Fibroblast of skin of abdomen (primary cell): ENCODE results near the gene STXBP2.
"Not testable (repeated sequence)": the region's sequence is repeated elsewhere in the genome, so short reads cannot be mapped to it uniquely, and the experiment has no call there.

Experiments
- DNase-seq: peaks from one replicate; pipeline ENCODE4 v3.0.0-alpha.2; 2013

STXBP2 gene

DNA sequence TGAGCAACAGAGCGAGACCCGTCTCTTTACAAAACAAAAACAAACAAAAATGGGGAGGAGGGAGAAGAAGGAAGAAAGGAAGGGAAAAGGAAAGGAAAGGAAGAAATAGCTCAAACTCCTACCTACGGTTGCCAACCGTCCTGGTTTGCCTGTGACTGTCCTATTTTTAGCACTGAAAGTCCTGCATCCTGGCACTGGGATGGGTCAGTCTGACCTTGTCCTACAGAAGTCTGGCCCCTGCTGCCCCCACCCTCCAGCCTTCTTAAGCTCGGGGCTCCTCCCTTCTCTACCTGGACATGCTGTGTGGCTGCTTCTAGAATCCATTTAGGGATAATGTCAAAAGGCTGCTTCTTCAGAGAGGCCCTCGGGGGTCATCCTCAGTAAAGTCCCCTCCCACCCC, 1.2 kb upstream of the STXBP2 start:
- DNase-seq = no peak

DNA sequence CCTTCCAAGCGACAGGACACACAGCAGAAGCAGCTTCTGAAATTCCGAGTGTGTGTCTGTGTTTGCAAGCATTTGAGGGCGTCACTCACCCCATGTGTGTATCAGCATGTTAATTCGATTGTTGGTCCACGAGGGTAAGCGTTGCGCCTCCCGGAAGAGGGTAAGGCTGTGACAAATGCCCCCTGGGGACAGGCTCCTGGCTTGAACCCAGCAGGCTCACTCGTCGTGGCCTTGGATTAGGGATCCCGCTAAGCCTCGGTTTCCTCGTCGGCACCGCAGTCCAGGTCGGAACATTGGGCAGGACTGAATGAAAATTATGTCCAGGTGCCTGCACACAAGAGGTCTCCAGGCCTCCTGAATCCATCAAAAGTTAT, 606 bp upstream of the STXBP2 start:
- no peak for DNase-seq

DNA sequence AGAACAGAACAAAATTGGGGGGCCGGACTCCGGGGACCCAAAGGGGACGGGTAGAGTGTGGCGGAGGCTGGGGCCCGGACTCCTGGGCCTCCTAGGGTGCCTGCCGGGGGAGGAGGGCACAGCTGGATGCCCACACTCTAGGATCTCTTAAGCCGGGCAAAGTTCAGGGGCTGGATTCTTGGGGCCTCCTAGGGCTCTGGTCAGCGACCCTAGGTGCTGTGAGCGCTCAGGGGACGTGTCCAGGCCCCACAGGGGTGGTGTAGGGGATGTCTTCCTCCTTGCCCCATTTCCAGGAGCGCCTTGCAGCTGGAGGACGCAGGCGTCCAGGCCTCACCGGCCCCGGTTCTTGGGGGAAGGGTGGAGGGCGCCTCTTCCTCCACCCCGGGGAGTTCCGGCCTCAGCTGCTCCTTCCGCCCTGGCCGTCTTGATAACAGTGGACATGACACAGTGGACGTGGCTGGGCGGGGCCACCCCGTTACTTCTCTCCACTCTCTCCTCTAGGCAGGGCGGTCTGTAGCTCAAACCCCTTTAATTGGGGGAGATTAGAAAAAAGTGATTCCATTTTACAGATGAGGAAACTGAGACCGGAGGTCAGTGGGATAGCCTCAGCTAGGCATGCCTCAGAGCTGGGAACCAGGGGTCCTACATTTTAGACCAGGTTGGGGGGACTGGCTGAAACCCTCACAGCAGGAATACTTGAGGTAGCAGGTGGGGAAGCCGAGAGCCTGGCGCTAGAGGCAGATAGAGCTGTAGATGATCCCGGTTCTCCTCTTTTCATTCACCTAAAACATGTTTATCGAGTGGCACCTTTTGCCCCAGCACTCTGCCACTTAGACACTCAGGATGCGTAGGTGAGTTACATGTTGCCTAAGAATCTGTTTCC, 705 bp downstream of the STXBP2 start:
- DNase-seq = no peak

DNA sequence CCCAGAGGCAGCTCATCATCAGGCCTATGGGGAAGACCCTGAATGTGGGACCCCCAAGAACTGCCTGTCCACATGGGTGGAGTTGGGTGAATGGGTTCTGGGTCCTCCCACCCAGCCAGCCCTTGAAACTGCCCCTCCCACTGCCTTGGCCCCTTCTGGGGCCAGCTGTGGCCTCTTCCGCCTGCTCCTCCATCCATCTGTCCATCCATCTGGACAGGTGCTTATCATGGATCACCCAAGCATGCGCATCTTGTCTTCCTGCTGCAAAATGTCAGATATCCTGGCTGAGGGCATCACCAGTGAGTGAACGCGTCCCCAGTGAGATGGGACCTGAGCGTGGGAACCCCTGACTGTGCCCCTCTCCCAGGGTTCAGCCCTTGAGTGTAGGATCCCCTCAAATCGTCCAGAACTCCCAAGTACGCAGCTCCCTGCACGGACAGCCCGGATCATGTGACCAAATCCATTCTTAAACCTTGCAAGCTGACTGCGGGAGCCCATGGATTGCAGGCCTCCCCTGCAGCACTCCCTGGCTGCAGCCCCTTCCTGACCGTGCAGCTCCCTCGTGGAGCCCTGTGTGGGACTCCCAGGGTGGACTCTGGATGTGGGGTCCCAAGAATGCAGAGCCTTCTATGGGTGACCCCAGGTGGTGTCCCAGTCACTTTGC, 2.0 kb downstream of the STXBP2 start:
- DNase-seq = no peak

DNA sequence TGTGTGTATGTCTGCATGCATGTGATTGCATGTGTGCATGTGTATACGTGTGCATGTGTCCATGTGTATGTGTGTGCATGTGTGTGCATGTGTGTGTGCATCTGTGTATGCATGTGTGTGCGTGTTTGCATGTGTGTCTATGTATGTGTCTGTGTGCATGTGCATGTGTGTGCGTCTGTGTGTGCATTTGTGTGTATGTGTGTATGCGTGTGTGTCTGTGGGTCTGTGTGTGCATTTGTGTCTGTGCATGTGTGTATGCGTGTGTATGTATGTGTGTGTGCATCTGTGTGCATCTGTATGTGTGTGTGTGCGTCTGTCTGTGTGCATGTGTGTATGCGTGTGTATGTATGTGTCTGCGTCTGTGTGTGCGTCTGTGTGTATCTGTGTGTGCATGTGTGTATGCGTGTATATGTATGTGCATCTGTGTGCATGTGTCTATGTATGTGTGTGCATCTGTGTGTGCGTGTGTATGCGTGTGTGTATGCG, 3.0 kb downstream of the STXBP2 start:
- no peak for DNase-seq

DNA sequence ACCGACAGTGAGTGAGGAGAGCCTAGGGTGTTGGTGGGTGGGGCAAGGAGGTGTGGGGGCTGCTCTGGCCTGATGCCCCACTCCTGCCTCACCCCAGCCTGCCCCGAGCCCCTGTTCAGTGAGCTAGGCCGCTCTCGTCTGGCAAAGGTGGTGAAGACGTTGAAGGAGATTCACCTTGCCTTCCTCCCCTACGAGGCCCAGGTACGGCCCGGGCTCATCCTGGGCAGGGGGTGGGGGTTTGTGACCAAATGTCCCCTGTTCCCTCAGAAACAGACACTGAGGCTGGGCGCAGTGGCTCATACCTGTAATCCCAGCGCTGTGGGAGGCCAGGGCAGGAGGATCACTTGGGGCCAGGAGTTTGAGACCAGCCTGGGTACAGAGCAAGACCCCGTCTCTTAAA, 3.9 kb downstream of the STXBP2 start:
- no peak for DNase-seq

DNA sequence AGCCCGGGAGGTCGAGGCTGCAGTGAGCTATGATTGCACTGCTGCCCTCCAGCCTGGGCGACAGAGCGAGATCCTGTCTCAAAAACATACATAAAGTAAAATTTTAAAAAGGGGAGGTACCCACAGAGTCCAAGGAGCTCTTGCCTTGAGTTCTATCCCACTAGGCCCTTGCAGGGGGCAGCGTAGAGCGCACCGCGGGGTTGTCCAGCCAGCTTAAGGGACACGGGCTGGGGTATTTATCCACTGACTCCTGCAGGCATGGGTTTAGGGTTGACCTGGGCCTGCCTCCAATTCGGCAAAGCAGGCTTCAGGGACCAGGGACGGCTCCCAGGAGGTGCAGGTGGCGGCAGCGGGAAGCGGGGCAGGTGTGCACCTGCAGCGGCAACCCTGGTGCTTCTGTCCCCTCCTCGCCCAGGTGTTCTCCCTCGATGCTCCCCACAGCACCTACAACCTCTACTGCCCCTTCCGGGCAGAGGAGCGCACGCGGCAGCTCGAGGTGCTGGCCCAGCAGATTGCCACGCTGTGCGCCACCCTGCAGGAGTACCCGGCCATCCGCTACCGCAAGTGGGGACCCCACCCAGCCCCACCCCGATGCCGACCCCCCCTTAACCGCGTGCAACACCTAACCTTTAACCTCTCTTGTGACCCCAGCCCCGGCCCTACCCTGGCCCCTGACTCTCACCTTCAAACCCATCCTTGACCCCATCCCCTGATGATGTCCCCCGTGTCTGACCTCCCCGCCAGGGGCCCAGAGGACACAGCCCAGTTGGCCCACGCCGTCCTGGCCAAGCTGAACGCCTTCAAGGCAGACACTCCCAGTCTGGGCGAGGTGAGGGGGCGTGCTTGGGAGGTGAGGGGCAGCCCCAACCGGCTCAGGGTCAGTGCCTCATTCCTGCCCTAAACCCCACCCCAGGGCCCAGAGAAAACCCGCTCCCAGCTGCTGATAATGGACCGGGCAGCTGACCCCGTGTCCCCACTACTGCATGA, 4.7 kb downstream of the STXBP2 start:
- DNase-seq = no peak

DNA sequence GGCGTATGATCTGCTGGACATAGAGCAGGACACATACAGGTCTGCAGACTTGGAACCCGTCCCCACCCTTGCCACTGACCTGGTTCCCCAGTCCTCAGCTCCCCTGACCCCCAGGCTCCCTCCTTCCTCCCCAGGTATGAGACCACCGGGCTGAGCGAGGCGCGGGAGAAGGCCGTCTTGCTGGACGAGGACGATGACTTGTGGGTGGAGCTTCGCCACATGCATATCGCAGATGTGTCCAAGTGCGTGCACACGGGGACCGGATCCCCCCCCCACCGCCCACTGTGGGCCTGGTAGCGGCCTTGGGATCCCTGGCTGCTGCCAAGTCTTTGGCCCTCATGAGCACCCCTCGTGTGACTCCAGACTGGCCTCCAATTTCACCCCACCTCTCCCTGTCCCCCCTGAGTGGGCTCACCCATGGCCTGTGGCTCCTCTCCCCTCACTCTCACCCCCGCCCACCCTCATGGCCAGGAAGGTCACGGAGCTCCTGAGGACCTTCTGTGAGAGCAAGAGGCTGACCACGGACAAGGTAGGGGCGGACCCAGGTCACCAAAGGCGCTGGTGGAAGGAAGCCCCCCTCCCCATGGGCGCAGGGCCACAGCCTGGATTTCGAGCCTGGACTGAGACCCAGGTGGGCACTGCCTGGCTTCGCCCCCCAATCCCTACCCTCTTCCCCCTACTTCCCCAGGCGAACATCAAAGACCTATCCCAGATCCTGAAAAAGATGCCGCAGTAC, 5.6 kb downstream of the STXBP2 start:
- DNase-seq = no peak

DNA sequence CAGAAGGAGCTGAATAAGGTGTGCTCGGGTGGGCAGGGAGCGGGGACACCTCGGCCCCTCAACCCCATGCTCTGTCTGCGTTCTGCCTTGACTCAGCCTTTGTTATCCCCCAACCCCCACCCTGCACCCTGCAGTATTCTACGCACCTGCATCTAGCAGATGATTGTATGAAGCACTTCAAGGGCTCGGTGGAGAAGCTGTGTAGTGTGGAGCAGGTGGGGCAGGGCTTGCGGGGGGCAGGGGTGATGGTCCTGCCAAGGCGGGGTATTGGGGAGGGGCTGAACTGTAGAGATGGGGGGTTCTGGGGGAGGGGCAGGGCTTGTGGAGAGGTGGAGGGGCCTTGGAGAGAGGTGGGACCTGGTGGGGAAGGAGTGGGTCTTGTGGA, 6.1 kb downstream of the STXBP2 start:
- DNase-seq = no peak

DNA sequence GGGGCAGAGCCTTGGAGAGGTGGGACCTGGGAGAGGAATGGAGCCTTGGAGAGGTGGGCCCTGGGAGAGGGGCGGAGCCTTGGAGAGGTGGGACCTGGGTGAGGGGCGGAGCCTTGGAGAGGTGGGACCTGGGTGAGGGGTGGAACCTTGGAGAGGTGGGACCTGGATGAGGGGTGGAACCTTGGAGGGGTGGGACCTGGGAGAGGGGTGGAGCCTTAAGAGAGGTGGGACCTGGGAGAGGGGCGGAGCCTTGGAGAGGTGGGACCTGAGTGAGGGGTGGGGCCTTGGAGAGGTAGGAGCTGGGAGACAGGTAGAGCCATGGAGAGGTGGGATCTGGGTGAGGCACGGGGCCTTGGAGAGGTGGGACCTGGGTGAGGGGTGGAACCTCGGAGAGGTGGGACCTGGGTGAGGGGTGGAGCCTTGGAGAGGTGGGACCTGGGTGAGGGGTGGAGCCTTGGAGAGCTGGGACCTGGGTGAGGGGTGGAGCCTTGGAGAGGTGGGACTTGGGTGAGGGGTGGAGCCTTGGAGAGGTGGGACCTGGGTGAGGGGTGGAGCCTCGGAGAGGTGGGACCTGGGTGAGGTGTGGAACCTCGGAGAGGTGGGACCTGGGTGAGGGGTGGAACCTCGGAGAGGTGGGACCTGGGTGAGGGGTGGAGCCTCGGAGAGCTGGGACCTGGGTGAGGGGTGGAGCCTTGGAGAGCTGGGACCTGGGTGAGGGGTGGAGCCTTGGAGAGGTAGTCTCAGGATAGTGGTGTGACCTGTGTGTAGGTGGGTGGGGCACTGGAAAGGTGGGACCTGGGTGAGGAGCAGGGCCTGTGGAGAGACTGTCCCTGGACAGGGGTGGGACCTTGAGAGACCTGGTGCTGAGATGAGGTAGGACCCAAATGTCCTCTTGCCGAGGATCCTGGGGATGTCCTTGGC, 7.0 kb downstream of the STXBP2 start:
- not testable (repeated sequence) for DNase-seq

DNA sequence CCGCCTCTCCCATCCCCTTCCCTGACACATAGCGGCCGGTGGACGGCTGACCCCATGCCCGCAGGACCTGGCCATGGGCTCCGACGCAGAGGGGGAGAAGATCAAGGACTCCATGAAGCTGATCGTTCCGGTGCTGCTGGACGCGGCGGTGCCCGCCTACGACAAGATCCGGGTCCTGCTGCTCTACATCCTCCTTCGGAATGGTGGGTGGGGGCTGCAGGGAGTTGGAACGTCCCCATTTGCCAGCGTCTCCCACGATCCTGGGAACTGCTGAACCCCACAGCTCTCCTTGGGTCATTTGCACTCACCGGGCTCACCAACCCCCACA, 7.6 kb downstream of the STXBP2 start:
- no peak for DNase-seq

DNA sequence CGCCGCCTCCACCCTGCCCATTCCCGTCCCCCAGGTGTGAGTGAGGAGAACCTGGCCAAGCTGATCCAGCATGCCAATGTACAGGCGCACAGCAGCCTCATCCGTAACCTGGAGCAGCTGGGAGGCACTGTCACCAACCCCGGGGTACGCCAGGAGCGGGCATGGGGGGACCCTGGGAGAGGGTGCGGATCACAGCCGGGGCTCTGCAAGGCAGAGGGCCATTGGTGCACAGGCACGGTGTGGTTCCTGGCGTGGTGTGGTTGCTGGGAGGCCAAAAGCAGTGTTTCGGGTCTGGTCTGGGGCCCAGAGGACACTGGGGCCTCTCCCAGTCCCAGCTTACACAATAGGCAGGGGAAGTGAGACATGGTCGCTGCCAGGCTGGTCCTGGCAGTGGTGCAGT, 8.3 kb downstream of the STXBP2 start:
- DNase-seq = no peak

DNA sequence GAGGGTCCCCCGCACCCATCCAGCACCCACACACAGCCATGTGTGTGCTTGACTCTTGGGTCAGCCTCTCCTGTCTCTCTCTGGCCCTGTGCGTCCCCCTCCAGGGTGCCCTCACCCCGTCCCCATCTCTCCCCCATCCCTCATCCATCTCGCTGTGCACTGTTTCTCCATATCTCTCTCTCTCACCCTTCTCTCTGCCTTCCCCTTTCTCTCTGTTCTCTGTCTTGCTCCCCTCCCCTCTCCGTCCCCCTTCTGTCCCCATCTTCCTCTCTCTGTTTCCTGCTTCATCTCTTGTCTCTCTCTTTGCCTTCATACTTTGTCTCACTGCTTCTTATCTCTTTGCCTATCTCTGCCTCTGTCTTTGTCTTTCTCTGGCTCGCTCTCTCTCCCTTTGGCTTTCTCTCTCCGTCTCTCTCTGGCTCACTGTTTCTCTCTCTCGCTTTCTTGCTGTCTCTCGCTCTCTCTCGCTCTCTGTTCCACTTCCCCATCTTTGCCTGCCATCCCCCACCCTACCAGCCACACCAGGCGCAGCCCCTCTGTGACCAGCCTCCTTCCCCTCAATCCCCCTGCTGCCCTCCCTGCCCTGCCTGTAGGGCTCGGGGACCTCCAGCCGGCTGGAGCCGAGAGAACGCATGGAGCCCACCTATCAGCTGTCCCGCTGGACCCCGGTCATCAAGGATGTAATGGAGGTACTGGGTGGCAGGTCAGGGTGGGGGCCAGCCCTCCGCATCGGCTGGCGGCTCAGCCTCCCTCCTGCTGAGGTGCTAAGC, 8.9 kb downstream of the STXBP2 start:
- no peak for DNase-seq

DNA sequence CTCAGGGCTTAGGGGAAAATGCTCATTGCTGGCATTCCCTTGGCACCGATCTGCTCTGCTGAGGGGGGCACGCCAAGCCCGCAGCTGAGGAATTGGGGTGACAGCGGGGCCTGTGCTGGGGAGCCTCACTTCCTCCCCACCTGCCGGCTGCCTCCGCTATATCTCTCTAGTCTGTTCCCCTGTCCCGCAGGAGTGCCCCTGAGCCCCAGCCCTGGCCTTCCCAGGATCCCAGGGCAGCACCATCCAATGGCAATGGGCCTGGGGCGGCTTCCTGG, 9.5 kb downstream of the STXBP2 start:
- no peak for DNase-seq

DNA sequence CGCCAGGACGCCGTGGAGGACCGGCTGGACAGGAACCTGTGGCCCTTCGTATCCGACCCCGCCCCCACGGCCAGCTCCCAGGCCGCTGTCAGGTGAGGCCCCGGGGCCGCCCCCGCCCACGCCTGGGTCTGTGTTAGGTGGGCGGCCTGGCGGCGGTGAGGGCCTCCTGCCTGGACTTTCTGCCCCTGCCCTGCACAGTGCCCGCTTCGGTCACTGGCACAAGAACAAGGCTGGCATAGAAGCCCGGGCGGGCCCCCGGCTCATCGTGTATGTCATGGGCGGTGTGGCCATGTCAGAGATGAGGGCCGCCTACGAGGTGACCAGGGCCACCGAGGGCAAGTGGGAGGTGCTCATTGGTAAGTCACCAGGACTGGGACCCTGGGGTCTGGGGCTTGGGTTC, 10.2 kb downstream of the STXBP2 start:
- no peak for DNase-seq

DNA sequence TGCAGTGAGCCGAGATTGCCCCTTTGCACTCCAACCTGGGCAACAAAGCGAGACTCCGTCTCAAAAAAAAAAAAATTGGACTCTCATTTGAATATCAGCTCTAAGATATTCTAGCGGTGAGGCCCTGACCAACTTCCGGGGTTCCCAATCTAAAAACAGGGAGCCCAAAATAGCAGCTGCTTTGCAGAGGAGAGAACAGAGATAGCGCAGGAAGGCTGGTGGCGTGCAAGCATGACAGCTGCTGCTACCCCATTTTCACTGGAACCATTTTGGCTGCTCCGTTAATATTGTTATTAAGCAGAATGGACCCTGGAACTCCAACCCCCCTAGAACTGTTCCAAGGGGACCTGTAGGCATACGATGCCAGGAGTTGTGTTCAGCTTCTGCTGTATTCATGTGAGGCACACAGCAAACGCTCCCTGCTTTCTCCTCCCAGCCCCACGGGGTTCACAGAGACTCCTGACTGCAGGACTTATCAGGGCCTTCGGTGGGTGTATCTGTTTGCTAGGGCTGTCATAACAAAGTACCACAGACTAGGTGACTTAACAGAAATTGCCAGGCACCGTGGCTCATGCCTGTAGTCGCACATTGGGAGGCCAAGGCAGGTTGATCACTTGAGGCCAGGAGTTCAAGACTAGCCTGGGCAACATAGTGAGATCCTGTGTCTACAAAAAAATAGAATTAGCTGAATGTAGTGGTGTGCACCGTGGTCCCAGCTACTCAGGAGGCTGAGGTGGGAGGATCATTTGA, 11.5 kb downstream of the STXBP2 start:
- no peak for DNase-seq

DNA sequence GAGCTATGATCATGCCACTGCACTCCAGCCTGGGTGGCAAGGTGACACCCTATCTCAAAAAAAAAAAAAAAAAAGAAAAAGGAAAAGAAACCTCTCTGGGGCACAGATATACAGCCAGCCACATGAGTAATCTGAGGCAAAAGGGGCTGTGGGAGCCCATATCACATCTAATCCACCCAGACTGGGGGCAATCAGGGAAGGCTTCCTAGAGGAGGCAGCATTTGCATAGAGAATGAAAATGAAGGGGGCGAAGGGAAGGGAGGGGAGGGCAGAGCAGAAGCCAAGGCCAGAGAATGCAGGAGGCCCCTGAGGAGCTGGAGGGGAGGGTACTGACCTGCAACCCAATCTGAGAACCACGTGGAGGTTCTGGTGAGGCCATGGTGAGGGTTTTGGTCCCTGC, 13.2 kb downstream of the STXBP2 start:
- no peak for DNase-seq

DNA sequence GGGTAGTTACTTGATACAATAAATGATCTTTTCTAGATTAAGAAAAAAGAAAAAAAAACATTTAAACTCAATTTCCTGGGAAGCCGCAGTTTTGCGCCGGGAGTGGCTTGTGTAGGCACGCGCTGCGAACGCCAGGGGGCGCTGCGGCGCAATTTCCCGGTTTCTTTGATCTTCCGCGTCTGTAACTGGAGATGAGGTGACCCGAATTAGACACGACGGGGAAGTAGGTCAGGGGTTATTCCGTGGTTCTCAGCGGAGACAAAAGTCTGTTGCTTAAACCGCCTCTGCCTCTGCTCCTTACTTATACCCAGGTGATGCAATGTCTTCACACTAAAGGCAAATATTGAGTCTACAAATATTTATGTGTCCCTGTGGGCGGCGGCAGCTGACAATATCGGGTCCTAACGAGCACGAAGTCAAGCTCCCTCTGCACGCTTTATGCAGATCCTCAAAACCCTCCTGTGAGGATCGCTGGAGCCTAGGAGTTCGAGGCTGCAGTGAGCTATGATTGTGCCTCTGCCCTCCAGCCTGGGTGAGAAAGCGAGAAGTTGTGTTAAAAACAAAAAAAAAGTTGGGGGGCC, 15.2 kb downstream of the STXBP2 start:
- DNase-seq = peak; percentile 62

DNA sequence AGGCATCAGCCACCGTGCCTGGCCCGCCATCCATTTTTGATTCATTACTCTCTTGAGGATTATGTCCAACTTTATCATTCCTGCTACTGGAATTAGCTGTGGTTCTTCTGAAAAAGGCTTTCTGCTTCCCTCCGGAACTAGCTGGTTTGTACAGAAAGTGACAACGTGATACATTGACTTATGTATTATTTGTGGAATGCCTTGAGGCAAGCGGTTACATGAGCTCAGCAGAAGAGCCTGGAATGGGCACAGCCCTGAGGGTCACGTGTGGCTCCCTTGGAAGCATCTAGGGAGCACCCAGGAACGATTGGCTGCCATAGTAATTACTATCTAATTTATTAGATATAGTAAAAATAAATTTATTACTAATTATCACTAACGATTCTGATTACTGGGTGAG, 17.5 kb downstream of the STXBP2 start:
- no peak for DNase-seq

DNA sequence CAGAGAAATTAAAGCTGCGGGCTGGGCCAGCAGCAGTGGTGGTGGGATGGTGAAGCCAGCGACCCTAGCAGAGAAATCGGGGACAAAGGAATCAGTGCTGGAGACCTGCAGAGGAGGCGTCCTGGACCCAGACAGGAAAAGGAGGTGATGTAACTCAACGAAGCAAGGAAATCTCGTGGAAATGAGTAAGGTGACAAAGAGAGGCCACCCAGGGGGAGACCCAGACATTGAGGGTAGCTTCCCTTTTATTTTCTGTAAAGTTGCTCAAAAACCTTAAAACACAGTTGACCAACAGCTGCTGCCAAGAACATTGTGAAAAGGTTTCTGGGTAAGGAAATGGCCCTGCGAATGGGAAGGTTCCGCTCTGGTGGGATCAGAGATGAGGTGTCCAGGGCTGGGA, 18.7 kb downstream of the STXBP2 start:
- no peak for DNase-seq
